B cell (primary cell): ENCODE data around the gene TSGA10.

Experiments used
- CTCF ChIP-seq: fragments of 200-600 bp; IDR thresholded peaks from one replicate; pipeline ENCODE4 v1.8.0; 2022; ENCODE audit warnings: antibody characterized with exemption, mild to moderate bottlenecking
- EZH2 ChIP-seq: IDR thresholded peaks from 2 replicates; pipeline ENCODE4 v1.6.1; 2012; ENCODE audit warnings: borderline replicate concordance, low read depth, mild to moderate bottlenecking, moderate library complexity, low read length; ENCODE audit not compliant: insufficient read depth, poor library complexity, severe bottlenecking

GRCh38 chr2:99154643-99155536 lies at the start of gene TSGA10, which contains the start of gene LIPT1:
- TF ChIP-seq EZH2 (no peak), CTCF (no peak)
